GM19099 (cell line): ENCODE measurements around the gene ACOT13.

Experiments
- POLR2A ChIP-seq: IDR thresholded peaks from 3 replicates; pipeline ENCODE4 v1.6.1; 2011; ENCODE audit warnings: low read depth; ENCODE audit not compliant: insufficient read length; ENCODE audit errors: extremely low read depth

The ACOT13 gene

DNA sequence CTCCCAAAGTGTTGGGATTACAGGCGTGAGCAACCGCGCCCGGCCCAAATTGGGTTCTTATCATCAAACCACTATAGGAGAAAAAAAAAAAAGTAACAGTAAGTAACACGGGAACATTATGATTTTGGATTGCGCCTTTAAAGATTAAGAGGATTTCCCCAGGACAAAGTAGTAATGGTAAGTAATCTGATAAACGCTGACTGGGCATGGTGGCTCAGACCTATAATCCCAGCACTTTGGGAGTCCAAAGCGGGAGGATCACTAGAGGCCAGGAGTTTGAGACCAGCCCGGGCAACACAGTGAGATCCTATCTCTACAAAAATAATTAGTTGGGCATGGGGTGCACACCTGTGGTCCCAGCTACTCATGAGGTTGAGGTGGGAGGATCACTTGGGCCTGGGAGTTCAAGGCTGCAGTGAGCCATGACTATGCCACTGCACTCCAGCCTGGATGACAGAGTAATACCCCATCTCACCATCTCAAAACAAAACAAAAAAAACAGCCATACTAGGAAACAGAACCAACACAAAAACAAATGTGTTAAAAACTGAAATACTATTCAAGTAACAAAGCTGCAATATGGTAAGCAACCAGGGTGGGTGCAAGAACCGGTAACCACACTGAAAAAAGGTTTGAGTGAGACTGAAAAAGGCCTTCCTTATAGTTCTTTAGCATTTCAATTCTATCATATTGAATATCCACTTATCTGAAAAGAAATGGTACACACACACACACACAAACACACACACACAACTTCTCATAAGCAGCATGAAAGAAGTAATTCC, 43.8 kb downstream of the ACOT13 start:
- TF ChIP-seq POLR2A, result no peak

DNA sequence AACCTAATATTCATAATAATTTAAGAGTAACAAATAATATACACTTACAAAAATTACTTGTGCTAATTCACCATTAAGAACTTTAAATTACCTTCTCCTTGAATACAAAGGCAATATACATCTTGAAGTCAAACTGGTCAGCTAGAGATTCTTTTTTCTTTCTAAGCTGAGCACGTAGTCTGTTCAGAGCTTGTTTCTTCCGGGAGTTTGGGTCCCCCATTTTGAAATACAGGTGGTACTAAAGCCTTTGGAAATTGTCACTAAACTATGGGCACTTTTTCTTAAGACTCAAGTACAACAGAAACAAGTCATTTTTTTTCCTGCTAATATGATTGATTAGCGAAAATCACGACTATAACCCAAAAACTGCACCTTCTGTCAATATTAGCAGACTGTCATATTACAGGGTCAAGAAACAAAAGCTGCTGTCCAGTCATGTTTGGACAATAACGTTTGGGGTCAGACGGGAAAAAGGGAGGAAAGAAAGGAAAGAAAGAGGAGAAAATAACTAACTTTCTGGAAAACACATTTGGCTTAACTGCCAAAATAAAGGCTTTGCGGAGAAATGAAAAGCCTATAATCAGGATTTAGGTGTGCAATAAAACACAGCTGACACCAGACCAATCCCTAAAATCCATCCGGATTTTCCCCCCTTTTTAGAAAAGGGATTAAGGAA, 51.7 kb downstream of the ACOT13 start:
- no peak for TF ChIP-seq POLR2A

- TF ChIP-seq POLR2A, result no peak
Measured at GRCh38 chr6:24719125-24719971, 52.5 kb downstream of the ACOT13 start, which contains the start of gene C6orf62. Gene C6orf62 (minus strand): TSS chr6:24719154. CDS start chr6:24718668, 486 bp downstream.

DNA sequence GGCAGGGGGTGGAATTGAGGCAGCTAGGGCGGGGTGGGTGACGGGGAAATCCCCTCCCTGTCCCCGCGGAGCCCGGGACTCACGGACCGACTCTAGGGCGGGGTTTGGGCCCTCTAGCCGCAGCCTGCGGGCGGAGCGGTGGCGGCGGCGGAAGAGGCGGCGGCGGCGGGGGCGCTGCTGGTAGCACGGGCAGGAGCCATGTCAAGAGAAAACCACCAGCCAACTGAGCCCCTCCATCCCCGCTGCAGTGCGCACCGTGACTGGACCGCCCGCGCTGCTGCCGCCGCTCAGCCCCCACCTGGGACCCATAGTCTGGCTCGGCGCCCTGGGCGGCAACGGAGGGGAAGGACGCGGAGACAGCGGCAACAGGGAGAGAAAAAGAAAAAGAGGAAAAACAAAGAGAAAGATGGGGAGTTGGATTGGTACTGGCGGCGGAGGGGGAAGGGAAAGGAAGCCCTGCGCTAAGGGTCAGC, 53.3 kb downstream of the ACOT13 start:
- no peak for TF ChIP-seq POLR2A

DNA sequence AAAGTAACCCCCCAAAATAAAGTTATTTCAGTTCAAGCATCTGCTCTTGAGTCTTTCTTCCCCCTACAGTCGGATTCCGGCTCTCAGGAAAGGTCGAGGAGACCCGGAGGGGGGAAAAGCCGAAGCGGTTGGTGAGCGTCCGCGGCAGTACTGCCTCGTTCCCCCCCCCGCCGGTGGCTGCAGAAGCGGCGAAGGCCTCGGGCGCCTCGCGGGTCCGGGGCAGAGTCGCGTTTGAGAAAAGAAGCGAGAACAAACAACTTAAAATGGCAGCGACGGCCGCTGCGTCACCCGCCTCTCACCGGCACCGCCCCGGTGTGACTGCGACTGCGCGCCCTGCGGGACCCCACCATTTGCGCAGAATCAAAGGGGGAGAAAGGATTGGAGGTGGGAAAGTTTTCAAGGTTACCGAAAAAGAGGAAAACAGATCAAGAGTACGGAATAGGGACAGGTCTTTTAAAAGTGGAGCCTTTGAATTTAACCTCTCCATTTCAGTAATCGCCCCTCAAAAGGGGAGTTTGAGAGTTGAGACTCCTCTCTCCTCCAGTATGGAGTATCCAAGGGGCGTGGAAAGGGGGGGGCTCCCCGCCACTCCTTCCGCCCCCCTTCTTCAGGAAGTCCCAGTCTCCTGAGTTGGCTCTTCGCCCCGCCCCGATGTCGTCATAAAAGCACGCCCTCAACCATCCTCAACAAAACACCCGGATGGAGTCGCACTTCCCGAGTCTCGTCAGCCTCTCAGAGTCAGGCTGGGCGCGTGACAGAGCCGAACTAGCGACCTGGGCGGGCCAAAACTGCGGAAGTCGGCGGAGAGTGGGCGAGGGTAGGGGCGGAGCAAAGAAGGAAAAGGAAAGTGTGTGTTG, 54.0 kb downstream of the ACOT13 start:
- peak; percentile 98 for TF ChIP-seq POLR2A

GRCh38 chr6:24721461-24722215, 54.8 kb downstream of the ACOT13 start:
- TF ChIP-seq POLR2A, result peak; percentile 87

DNA sequence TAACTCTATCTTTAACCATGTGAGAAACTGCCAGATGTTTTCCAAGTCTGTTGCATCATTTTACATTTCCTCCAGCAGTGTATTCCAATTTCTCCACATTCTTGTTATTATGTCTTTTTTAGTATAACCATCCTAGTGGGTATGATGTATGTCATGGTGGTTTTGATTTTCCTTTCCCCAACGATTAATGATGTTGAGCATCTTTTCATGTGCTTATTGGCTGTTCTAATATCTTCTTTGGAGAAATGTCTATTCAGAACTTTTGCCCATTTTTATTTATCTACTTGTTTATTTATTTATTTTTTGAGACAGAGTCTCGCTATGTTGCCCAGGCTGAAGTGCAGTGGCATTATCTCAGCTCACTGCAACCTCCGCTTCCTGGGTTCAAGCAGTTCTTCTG, 56.4 kb downstream of the ACOT13 start:
- TF ChIP-seq POLR2A, result no peak

- TF ChIP-seq POLR2A, result no peak
Measured at GRCh38 chr6:24734166-24734565, 67.3 kb downstream of the ACOT13 start.

- TF ChIP-seq POLR2A, result no peak
Measured at GRCh38 chr6:24738741-24739140, 71.9 kb downstream of the ACOT13 start.

GRCh38 chr6:24740861-24741260, 74.0 kb downstream of the ACOT13 start:
- no peak for TF ChIP-seq POLR2A

DNA sequence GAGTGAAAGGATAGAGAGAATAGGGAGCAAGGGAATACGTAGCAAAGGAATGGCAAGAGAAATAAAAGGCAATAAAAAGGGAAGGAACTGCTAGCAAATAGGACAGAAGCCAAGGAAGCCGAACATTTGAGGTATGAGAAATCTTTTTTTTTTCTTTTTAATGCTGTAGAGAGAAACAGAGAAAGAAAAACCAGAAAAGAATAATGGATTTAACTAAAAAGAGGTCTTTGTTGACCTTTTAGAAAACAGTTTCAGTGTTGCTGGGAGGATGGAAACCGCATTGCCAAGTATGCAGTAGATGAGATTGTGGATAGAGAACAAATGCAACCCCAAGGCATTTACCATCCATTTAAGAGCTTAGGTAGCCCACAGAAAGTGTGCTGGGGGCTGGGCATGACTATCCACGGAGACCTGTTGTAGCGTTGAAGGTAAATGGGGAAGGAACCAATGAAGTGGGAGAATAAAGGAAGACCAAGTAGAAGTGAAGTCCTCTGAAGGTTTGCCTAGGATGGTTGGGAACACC, 75.4 kb downstream of the ACOT13 start:
- TF ChIP-seq POLR2A, result no peak

DNA sequence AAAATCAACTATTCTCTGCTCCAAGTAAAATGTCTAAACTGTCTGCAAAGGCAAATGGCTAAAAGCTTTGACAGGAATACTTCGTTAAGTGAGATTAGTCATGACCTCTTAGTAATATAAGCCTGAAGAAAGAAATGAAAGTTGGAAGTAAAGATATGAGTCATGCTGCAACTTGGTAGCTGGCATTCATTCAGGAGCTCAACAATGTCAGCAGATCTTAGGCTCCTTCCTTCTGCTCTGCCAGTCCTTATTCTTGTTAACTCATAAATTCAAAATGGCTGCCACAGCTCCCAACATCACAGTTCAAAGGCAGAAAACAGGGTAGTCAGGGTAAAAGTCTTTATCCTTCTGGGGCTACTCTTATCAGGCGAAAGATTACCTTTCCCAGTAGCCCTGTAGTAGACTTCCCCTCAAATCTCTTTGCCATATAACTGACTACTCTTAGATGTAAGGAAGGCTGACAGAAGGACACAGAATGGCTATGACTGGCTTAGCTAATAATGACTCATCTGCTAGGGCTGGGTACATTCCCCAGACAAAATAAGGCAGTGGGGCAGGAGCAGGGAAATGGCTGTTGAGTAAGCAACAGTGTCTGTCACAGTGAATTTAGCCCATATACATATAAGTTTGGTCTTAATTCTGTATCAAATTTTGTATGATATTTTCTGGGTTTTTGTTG, 76.5 kb downstream of the ACOT13 start:
- no peak for TF ChIP-seq POLR2A

GRCh38 chr6:24743944-24744335, 77.1 kb downstream of the ACOT13 start:
- TF ChIP-seq POLR2A, result no peak
